CD4-positive, alpha-beta T cell treated with Interleukin-17A for 1 hour (primary cell): Measurements from ENCODE around the gene SMPD3.
"Not testable (repeated sequence)": the region's sequence is repeated elsewhere in the genome, so short reads cannot be mapped to it uniquely, and the experiment has no call there.

ENCODE experiments used
- DNase-seq: peaks from one replicate; pipeline ENCODE4 v3.0.0-alpha.2; 2020

The SMPD3 gene

DNA sequence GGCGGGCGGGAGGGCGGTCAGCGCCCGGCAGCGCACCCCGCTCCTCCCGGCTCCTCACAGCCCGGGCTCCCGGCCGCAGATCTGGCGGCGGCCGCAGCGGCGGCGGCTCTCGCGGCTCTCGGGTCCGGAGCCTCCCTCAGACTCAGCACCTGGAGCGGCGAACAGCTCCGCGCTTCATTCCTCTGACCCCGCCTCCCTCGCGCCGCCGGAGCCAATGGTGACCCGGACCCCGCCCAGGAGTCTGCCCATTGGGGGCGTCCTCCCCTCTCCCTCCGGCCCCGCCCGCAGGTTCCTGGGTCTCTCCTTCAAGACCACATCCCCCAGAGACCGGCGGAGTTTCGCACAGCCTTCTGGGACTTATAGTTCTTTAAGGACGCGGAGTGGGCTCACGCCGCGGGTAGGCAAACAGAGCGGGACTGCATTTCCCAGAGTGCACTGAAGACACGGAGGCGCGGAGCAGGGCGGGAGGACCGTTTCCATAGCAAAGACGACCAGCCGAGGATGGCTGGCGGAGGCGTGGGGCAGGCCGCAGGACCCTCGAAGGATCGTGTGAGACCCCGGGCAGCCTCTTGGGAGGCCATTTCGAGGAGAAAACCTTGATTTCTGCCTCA is at the start of gene SMPD3:
Gene SMPD3 (minus strand): TSS at position 149 of the 611 bp plus-strand sequence. CDS start 76,327 bp downstream, outside the sequence.
- peak; percentile 99 for DNase-seq

DNA sequence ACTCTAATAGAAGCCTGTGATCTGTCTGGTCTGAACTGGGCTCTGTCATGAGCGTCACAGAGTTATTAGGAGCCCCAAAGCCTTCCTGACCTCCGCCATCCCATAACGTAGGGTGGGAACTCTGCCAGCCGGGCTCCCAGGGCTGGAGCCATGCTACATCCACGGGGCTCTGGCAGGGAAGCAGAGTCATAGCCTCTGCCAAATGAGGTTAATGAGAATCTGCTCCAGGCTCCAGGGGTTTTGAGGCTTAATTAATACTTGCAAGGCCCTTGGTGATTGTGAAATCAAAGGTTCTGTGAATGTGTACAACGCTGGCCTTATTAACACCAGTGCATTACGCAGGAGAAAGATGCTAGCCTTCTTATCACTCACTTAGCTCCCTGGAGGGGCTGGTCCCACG is 48.4 kb upstream of the SMPD3 start:
- no peak for DNase-seq

DNA sequence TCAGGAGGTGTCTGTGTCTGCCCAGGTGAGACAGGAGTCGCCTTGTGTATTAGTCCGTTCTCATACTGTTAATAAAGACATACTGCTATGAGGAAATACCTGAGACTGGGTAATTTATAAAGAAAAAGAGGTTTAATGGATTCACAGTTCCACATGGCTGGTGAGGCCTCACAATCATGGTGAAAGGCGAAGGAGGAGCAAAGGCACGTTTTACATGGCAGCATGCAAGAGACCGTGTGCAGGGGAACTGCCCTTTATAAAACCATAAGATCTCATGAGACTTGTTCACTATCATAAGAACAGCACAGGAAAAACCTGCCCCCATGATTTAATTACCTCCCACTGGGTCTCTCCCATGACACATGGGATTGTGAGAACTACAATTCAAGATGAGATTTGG is 46.0 kb upstream of the SMPD3 start:
- not testable (repeated sequence) for DNase-seq

- no peak for DNase-seq
Observed at GRCh38 chr16:68493412-68494070, 45.2 kb upstream of the SMPD3 start.

GRCh38 chr16:68492543-68493411 is 44.5 kb upstream of the SMPD3 start:
- no peak for DNase-seq

DNA sequence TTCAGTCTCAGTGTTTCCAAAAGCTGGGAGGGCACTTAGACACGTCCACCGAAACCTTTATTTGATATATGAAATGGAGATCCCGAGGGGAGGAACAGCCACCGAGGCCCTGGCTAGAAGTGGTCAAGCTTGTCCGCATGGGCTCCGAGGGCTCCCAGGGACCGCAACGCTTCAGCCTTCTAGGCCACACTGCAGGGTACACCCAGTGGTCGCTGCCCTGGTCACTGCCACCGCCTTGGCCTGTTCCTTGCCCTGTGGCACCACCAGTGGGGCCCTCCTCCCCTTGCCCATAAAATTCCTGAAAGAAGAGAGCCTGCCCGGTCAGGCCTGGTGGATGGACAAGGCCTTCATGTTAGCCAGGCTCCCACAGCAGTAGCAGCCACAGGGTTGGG is 43.8 kb upstream of the SMPD3 start:
- no peak for DNase-seq

DNA sequence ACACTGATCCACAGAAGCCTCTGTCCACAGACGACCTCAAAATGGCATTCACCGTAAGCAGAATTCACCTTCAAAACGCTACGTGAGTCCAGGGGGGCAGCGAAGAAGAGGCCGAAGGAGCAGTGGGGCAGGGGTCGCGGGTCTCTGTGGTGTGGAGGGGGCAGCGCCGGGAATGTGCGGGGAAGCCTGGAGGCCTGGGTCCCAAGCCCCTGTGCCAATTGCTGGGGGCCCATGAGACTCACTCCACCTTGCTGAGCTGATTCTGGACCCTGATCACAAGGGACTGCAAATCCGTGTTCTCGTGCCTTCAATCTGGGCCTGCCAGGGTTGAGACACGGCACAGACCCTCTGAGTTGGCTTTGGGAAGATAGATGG is 43.3 kb upstream of the SMPD3 start:
- DNase-seq: no peak

GRCh38 chr16:68490829-68491575 is 42.7 kb upstream of the SMPD3 start:
- no peak for DNase-seq

- DNase-seq: no peak
Observed at GRCh38 chr16:68490358-68490757, 42.0 kb upstream of the SMPD3 start.

- no peak for DNase-seq
Observed at GRCh38 chr16:68488554-68488953, 40.2 kb upstream of the SMPD3 start.

DNA sequence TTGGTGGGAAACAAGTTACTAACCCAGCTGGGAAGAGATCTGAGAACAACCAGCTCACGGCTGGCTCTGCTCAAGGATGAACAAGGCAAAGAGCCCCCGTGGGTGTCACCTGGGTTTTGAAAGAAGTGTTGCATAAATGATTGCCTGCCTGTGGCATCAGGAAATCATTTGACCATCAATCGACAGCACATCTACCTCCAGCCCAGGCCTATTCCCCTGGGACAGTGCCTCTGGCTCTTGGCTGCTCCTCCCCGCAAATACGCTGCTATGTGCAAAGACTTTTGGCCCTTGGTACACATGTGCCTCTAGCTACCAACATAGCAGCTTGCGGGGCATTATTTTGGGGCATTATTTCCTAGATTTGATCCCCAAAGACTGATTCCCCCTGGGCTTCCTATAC is 39.4 kb upstream of the SMPD3 start:
- no peak for DNase-seq

DNA sequence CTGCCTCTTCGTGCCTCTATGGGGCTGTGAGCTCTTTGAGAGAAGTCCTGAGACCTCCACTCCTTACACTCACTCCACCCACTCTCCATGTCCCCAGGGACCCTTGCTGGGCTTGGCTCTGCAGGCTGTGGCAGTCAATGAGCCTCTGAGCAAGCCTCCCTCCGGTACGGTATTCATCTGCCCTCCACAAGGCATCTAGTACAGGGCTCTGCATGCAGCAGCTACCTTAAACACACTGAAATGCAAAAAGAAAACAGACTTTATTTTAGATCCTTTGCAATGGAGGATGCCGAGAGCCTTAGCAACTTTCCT is 38.9 kb upstream of the SMPD3 start:
- DNase-seq: no peak

GRCh38 chr16:68486502-68487202 is 38.3 kb upstream of the SMPD3 start:
- no peak for DNase-seq

GRCh38 chr16:68481636-68482035 is 33.3 kb upstream of the SMPD3 start:
- DNase-seq: no peak

DNA sequence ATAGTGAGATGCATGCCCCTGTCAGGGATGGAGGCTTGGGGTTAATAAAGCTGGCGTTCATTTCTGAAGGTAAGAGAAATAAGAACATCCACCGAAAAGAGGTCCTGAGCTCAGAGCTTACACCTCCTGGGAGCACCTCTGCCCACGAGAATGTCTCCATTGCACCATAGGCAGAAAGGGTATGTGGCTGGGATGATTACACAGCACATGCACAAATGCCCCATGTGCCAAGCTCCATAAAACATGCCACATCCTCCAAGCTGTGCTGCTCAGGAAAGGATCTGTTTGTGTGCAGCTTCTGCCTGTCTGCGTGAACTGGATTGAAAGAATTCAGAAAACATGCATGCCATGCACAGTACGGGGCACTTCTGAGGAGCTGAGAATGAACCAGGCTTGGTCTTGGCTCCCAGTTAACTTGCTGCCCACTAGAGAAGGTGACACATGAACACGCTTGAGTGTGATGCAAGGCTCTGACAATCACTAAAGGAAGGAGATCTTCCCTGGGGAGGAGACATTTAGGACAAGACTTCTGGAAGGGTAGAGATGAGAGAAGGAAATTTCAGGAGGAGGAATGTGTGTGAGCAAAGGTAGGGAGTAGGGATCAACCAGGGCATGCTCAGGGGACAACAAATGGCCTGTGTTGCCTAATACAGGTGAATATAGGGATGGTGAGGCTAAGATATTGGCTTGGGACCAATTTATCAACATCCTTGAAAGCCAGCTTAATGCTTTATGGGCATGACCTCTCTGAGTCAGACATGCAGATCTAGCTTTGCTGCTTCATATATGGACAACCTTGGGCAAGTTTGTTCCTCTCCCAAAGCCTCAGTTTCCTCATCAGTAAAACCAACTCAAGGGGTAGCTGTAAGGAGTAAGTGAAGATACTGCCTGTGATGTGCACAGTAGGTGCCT is 32.0 kb upstream of the SMPD3 start:
- no peak for DNase-seq

DNA sequence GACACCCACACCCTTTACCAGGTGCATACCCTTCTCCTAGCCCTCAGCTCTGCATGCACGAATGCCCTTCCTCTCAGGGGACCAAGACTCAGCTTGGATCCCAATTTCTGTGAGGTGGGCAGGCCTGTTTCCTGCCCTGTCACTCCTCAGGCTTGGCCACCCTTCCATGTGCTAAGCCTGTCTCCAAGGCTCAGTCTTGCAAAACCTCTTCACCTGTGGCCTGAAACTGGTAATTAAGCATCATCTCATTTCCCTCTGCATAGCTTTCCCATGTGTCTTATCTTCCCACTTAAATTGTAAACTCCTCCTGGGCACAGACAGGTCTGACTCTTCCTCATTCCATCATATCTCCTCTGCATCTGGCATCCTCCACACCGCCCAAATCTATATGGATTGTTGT is 31.0 kb upstream of the SMPD3 start:
- DNase-seq: no peak

DNA sequence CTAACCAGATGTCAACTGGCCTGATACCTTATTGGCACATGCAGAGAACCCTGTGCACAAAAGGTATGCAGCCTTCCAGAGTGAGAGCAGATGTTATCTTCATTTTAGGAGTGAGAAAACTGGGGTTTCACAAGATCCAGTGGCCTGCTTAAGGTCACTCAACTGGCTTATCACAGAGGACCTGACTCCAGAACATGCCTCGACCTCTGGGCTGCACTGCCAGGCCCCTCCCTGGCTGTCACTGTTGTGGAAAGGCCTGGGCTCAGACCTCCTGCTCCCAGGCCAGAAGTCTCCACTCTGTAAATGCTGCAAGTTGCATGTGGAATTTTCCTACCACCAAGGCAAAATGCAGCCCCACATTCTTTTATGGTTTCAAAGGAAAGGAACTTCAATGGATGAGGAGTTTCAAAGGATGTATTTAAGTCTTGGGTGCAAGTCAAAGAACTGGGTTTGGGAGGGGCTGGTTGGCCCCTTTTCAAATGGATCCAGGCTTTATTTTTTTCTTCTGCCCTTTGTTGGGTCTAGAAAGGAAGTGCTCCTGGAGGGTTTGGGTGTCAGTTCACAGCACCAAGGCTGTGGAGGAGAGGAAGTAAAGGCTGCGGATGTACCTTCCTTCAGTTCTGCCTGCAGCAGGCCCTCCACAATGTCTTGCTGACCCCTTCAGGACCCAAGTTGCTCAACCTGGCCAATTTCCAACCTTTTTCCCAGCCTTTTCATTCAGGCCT is 30.4 kb upstream of the SMPD3 start:
- no peak for DNase-seq

DNA sequence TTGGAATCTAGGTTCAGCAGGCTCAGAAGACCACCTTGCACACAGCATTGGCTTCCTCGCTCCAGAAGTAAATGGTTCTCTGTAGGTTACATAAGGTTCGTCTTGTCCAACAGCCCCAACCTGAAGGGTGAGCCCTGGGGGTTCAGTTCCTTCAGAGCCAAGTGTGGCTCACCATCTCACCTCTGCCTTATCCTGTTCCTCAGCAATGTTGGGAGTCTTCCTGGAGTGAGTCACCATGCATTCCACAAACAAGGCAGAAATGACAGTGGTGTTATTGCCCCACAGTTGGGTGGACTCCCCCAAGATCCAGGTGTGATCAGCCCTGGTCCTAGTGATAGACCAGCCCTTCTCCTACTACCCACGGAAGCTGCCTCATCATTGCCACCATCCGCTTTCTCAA is 26.8 kb upstream of the SMPD3 start:
- DNase-seq: no peak

DNA sequence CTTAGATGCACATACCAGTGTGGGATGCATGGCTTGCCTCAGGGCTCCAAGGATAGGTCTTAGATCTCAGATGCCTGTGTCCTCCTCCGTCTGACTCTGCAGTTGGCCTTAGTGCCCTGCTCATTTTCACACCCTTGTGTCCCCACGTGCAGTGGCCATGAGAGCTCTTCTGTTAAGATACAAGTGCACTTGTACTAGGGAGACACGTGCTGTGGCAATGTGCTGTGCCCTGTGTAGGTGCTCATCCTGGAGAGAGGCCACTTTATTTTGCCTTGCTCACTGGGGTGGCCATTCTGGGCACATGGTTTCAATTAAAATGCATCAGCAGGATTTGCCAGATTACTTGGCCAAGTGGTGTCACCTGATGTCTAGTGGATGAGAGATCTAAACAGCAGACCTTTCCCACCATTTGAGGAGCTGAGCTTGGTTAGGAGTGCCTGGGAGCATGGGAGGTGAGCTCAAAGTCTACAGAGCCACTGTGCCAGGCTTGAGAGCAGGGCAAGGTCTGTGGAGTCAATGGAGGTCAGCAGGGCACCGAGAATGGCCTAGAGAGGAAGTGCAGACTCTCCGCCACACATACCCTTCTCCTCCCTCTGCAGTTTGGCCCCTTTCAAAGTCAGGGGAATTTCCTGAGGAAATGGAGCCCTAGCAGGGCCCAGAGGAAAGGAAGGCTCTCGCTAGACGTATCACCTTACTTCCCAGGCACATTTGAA is 25.2 kb upstream of the SMPD3 start:
- no peak for DNase-seq

DNA sequence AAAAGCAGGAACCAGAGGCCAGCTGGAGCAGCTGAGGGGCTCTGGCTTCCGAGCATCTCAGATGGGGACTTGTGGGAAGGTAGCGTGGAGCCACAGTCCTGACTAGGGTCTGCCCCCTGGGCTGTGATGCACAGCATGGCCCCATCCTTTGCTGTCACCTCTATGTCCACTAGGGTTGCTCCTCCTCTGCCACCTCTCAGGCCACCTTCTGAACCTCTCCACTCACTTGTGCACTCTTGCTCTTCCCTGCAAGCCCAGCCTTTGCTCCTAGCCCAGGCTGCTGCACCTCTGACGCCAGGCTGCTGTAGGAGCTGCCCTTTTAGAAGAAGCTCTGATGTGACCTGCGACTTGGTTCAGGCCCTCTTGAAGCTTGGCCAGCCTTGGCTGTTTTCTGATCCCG is 24.3 kb upstream of the SMPD3 start:
- DNase-seq: no peak
